DOHH2 (cell line): ENCODE data around the gene COX19.

Experiments used
- EZH2phosphoT487 ChIP-seq: fragments of 200-600 bp; sonication (generic); IDR thresholded peaks from 2 replicates; pipeline ENCODE4 v1.6.1; 2017; ENCODE audit warnings: borderline replicate concordance, mild to moderate bottlenecking, antibody characterized with exemption, low read length, moderate library complexity, mixed read lengths
- TF ChIP-seq, protein P1 (sequence below): fragments of 200-600 bp; sonication (generic); IDR thresholded peaks from one replicate; pipeline ENCODE4 v1.5.1; 2014; ENCODE audit warnings: antibody characterized with exemption, mild to moderate bottlenecking, low read depth, low read length; ENCODE audit not compliant: poor library complexity, severe bottlenecking

DNA sequence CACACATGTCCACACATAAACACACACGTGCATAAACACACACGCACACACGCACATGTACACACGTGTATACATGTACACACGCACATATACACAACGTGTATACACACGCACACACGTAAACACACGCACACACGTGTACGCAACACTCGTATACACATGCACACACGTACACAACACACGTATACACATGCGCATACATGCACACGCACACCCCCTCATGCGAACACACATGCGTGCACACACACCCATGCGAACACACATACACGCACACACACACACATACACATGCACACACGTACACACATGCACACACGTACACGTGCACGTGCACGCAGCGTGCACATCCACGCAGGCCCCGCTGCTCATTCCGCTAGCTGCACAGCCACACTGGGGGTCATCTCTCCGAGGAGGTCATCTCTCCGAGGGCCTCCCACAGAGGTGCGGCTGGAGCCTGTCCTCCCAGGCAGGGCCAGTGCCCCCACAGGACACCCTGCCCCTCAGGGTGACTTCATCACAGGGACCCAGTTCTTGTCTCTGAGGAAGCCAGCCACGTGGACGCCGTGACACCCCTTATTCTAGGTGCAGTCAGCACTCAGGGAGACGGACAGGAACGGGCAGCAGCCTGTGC is 33.5 kb upstream of the COX19 start:
- TF ChIP-seq, protein P1, sequence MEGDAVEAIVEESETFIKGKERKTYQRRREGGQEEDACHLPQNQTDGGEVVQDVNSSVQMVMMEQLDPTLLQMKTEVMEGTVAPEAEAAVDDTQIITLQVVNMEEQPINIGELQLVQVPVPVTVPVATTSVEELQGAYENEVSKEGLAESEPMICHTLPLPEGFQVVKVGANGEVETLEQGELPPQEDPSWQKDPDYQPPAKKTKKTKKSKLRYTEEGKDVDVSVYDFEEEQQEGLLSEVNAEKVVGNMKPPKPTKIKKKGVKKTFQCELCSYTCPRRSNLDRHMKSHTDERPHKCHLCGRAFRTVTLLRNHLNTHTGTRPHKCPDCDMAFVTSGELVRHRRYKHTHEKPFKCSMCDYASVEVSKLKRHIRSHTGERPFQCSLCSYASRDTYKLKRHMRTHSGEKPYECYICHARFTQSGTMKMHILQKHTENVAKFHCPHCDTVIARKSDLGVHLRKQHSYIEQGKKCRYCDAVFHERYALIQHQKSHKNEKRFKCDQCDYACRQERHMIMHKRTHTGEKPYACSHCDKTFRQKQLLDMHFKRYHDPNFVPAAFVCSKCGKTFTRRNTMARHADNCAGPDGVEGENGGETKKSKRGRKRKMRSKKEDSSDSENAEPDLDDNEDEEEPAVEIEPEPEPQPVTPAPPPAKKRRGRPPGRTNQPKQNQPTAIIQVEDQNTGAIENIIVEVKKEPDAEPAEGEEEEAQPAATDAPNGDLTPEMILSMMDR, result no peak
- TF ChIP-seq EZH2phosphoT487, result no peak
